HG02840 (cell line): ENCODE data around the gene YTHDF2.
"Not testable (repeated sequence)": the region's sequence is repeated elsewhere in the genome, so short reads cannot be mapped to it uniquely, and the experiment has no call there.

Source experiments
- ATAC-seq: cut with Tn5 transposase; IDR thresholded peaks from one replicate; pipeline ENCODE4 v1.9.1; 2021; ENCODE audit warnings: mild to moderate bottlenecking, moderate library complexity, moderate number of reproducible peaks; ENCODE audit not compliant: unreplicated experiment, low FRiP score

YTHDF2 gene

DNA sequence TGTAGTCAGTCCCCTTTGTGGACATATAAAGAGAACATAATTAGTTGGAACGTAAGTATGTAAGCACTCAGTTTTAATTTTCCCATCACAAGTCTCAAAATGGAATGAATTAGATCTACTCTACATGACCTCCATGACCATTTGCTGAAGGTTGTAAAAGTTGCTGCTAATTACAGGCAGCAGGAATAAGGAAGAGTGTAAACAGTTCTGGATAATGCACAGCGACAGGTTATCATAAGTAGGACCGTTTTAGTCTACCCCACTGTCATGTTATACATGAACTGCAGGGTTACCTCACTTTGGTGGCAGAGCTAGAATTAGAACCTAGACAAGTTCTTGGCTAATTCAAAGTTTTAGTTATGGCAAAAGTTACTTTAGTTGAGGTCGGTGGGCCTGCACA, 21.7 kb downstream of the YTHDF2 start:
- ATAC-seq = no peak

DNA sequence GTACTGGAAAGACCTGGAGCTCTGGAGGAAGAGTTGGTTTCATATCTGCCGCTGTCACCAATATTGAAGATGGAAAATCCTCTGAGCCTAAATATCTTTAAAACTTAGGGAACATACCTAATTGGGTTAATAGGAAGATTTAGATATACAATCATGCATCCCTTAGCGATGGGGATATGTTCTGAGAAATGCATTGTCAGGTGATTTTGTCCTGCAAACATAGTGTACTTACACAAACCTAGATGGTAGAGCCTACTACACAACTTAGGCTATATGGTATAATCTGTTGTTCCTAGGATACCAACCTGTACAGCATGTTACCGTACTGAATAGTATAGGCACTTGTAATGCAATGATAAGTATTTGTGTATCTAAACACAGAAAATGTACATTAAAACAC, 22.5 kb downstream of the YTHDF2 start:
- ATAC-seq = no peak

GRCh38 chr1:28761189-28761588, 24.4 kb downstream of the YTHDF2 start:
- no peak for ATAC-seq

DNA sequence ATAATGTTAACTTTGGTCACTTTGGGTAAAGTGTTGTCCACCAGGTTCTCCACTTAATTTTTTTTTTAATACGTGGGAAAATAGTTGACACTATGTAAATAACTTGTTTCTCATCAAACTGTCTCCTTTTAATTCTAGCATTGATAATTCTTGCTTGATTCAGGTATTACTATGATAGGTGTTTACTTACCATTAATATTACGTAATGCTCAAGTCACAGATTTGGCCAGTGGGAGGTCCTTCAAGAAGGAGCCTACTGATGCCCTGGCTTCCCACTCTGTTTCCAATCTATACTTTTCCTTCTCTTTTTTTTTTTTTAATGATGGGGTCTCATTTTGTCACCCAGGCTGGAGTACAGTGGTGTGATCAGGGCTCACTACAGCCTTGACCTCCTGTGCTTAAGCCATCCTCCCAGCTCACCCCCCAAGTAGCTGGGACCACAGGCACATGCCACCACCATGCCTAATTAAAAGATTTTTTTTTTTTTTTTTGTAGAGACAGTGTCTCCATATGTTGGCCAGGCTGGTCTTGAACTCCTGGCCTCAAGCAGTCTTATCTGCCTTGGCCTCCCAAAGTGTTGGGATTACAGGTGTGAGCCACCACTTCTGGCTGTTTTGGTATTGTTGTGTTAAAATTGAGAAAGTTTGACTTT, 29.9 kb downstream of the YTHDF2 start:
- no peak for ATAC-seq

DNA sequence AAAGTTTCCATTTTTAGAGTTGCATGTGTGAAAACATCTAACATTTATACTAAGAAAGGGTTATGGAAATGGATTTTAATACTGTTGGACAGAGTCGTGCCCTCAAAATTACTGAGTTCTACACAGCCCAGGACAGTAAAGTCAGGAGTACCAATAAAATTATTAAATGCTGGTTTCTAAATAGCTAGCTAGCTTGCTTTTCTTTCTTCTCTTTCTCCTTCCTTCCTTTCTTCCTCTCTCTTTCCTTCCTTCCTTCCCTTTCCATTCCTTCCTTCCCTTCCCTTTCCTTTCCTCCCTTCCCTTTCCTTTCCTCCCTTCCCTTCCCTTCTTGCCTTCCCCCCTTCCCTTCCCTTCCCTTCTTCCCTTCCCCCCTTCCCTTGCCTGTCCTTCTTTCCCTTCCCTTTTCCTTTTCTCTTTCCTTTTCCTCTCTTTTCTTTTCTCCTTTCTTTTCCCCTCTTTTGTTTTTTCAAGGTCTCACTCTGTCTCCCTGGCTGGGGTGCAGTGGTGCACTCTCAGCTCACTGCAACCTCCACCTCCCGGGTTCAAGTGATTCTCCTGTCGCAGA, 33.9 kb downstream of the YTHDF2 start:
- ATAC-seq = no peak

DNA sequence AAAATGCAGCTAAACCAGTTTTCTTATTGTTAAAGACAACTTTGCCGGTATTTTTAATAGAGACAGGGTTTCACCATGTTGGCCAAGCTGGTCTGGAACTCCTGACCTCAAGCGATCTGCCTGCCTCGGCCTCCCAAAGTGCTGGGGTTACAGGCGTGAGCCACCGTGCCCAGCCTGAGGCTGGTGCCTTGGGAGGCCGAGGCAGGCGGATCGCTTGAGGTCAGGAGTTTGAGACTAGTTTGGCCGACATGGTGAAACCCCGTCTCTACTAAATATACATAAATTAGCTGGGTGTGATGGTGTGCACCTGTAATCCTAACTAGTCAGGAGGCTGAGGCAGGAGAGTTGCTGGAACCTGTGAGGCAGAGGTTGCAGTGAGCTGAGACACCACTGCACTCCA, 35.2 kb downstream of the YTHDF2 start:
- not testable (repeated sequence) for ATAC-seq

DNA sequence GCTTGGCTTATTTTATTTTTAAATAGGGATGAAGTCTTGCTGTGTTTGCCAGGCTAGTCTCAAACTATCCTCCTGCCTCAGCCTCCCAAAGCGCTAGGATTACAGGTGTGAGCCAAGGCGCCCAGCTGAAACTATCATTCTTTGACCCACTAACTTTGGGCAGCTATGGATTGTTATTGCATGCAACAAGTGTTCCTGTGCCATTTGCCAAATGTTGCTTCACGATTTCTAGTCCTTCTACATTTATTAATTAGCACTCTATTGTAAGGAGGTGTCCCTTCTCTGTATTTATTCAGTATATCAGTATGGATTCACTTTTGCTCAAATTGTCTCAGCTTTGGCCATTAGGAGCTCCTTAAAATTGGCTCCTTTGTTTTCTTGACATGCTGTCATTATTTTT, 36.4 kb downstream of the YTHDF2 start:
- ATAC-seq = no peak

DNA sequence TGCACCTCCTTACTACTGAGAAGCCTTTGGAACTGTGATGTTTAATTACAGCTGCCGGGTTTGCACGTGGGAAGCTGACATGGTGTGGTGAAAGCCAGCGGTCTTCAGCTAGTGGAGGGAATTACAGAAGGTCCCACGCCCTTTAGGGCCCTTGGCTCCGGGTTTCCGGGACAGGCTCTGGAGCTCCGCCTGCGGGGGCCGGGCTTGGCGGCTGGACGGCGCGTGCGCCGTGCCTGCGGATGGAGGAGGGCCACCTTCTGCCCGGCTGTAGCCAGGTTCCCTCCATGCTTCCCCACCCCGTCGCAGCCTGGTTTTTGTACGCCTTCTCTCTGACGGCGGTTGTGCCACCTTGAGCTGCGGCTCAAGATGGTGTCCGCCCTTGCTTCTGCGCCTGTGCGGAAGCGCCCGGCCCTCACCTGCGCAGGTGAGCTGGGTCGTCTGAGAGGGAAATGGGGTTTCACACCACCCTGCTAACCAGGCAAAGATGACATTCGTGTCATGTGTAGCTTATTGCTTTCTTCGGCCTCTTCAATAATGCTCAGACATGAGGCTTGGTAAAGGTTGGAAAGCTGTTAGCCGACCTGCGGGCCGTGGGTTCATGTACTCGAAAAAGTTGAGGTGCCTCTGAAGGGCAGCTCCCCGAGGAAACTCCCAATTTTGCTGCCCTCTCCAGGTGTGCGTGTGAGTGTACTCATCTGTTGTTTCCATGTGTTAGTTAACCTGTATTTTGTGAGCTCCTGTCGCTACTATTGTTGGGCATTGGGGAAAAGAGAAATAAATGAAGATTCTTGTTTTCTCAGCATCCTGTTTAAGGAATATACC, 38.6 kb downstream of the YTHDF2 start:
- no peak for ATAC-seq

GRCh38 chr1:28776341-28776740, 39.6 kb downstream of the YTHDF2 start:
- ATAC-seq = no peak

DNA sequence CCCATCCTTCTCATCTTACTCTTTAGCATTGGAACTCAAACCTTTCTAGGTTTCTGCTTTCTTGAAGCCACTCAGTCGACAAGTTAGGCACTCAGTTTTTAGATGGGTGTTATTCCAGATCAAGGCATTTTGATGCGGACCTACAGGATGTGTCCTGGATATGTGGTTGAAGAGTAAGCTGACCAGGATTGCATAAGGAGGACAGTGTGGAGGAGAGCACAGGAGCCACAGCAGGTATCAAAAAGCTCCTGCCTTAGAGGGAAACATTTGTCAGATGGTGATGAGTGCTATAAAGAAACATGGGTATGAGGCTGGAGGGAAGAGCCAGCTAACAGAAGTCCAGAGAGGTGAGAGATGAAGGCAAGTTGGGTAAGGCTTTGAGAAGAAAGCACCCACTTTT, 41.3 kb downstream of the YTHDF2 start:
- no peak for ATAC-seq

- no peak for ATAC-seq
Observed at GRCh38 chr1:28779751-28780408, 43.1 kb downstream of the YTHDF2 start.

DNA sequence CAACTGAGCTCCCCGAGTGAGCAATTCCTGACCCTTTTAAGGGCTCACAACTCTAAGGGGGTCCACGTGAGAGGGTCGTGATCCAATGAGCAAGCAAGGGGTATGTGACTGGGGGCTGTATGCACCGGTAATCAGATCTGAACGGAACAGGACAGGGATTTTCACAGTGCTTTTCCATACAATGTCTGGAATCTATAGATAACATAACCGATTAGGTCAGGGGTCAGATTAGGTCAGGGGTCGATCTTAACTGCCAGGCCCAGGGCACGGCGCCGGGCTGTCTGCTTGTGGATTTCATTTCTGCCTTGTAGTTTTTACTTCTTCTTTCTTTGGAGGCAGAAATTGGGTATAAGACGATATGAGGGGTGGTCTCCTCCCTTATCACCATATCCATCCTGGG, 44.6 kb downstream of the YTHDF2 start:
- no peak for ATAC-seq

DNA sequence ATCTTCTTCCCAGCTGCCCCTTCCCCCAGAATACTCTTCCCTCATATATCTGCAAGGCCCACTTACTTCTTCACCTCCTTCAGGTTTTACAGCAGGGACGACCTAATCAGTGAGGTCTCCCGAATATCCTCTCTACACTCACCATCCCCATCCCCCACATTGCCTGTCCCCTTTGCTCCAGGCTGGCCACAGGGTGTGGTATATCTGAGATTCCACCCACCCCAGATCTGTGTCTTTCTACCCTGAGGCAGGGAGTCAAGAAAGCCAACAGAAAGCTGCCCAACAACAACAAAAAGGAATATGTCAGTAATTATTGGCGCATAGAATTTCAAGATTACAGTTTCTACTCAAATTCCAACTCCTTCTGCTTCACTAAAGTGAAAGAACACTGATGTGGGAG, 45.3 kb downstream of the YTHDF2 start:
- ATAC-seq = no peak

GRCh38 chr1:28783363-28783762, 46.6 kb downstream of the YTHDF2 start:
- no peak for ATAC-seq

DNA sequence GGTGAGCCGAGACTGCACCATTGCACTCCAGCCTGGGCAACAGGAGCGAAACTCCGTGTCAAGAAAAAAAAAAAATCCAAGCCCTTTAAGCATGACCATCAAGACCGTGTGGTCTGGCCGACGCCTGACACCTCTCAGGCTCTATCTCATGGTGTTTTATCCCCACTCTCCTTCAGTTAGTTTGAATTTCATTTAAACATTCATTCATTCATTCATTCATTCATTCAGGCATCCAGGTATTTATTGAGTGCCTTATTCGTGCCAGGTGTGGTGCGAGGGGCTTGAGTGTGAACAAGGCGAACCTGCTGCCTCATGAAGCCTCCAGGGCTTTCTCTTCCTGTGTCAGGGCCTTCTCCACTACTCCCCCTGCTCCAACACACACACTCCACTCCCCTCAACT, 52.7 kb downstream of the YTHDF2 start:
- no peak for ATAC-seq

DNA sequence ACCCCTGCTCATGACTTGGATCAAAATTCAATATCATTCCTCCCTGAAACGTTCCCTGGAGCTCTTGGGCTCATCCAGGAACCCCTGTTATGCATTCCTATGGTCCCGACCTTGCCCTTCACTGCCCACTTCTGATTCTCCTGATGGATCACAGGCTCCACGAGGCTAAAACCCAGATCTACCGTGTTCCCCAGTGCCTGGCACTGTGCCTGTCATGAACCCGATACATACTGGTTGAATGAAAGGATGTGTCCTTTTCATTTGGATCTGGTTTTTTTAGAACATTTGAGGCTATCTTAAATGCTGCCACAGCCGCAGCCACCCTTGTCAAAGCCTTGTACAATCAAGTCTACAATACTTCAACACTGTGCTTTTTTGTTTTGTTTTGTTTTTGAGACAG, 53.1 kb downstream of the YTHDF2 start:
- no peak for ATAC-seq

DNA sequence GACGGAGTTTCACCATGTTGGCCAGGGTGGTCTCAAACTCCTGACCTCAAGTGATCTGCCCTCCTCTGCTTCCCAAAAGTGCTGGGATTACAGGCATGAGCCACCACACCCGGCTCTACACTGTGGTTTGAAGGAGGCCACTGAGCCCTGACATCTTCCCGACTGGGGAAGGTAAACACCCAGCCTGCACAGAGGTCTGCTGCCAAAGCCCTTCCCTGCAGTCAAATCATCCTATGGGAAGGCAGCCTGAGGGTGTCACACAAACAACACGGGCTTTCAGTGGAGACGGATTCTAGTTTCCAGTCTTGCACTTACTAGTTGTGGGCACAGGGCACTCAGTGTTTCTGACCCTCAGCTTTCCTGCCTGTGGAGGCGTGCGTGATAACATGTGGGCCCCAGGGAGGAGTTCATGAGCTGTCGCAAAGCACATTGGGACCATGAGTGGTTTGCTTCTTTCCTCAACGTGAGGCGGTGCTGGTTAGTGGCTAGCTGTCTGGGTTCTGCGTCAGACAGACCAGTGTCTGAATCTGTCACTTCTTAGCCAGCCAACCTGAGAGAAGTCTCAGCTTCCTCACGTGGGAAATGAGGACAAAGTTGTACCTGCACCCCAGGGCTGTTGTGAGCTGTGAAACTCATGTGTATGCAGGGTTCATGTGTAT, 53.8 kb downstream of the YTHDF2 start:
- no peak for ATAC-seq

GRCh38 chr1:28791929-28792328, 55.2 kb downstream of the YTHDF2 start:
- ATAC-seq = not testable (repeated sequence)

DNA sequence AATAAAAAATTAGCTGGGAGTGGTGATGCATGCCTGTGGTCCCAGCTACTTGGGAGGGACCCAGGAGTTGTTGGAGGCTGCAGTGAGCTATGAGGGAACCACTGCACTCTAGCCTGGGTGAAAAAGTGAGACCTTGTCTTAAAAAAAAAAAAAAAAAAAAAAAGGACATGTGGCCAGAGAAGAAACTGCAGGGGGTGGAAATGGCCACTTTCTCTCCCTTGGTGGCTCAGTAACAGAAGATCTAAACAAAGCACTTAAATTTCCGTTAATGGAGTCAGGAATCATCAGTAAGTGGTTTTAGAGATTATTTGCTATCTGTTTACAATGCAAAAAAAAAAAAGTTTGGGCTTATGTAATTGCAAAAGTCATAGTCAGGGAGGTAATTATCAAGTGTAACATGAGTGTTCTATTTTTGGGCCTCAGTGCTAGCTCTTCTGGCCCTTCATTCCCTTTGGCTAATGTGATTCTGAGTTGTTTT, 55.9 kb downstream of the YTHDF2 start:
- no peak for ATAC-seq

DNA sequence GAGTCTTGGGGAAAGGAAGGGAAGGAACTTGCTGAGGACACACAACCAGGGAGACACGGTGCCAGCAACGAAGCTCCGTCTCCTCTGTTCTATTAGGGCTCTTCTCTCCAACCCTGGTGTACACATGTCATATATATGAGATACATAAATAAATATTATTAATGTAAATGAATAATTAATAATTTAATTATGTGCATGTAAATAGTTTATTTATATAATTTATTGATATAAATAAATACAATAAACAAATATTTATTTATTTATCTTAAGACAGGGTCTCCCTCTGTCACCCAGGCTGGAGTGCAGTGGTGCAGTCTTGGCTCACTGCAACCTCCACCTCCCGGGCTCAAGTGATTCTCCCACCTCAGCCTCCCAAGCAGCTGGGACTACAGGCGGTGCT, 57.8 kb downstream of the YTHDF2 start:
- ATAC-seq = not testable (repeated sequence)
